ENCODE measurements around the gene TWIST2.

Gene TWIST2

GRCh38 chr2:238892796-238893195, 44.9 kb downstream of the TWIST2 start:
- no peaks in the 10 kb centered on the region for H4K20me1 ChIP-seq (ENCODE audit: insufficient read depth, low read length)
- no peak overlapping the region for H3K27ac ChIP-seq (ENCODE audit: low read depth, low read length, poor library complexity, severe bottlenecking)
- no peaks in the 10 kb centered on the region for H3K27me3 ChIP-seq (ENCODE audit: insufficient read depth, low read length)
- no peaks in the 10 kb centered on the region for H3F3A ChIP-seq (ENCODE audit: insufficient read depth, low read length)
- H2AFZ ChIP-seq (ENCODE audit: low read length) = no peak overlapping the region
- H3K79me2 ChIP-seq (ENCODE audit: insufficient read depth, low read length) = no peaks in the 10 kb centered on the region
- H3K4me1 ChIP-seq (ENCODE audit: insufficient read depth, low read length, severe bottlenecking) = no peaks in the 10 kb centered on the region
- H3K4me2 ChIP-seq (ENCODE audit: low read length) = no peak overlapping the region
- no peaks in the 10 kb centered on the region for H3K36me3 ChIP-seq (ENCODE audit: insufficient read depth, low read length)
- no peak overlapping the region for H3K4me3 ChIP-seq (ENCODE audit: low read depth, low read length, poor library complexity, severe bottlenecking)
- H3K9ac ChIP-seq (ENCODE audit: low read length) = no peak overlapping the region
- no peaks in the 10 kb centered on the region for H3K9me2 ChIP-seq (ENCODE audit: low read depth, low read length)
- no peaks in the 10 kb centered on the region for H3K9me3 ChIP-seq (ENCODE audit: low read length)
- TF ChIP-seq CTCF (IDR thresholded peaks at IDR 0.05; ENCODE audit: low read length) (no peak), EZH2 (IDR thresholded peaks at IDR 0.05; ENCODE audit: borderline replicate concordance, low read length) (no peak)

GRCh38 chr2:238893349-238894000, 45.6 kb downstream of the TWIST2 start:
- Histone ChIP-seq H3F3A (ENCODE audit: insufficient read depth, low read length) (no peaks in the 10 kb centered on the region), H3K27ac (ENCODE audit: low read depth, low read length, poor library complexity, severe bottlenecking) (no peak overlapping the region), H3K9ac (ENCODE audit: low read length) (no peak overlapping the region), H3K9me3 (ENCODE audit: low read length) (no peaks in the 10 kb centered on the region), H3K36me3 (ENCODE audit: insufficient read depth, low read length) (no peaks in the 10 kb centered on the region), H3K4me1 (ENCODE audit: insufficient read depth, low read length, severe bottlenecking) (no peaks in the 10 kb centered on the region), H3K79me2 (ENCODE audit: insufficient read depth, low read length) (no peaks in the 10 kb centered on the region), H3K4me2 (ENCODE audit: low read length) (no peak overlapping the region), H3K27me3 (ENCODE audit: insufficient read depth, low read length) (no peaks in the 10 kb centered on the region), H2AFZ (ENCODE audit: low read length) (no peak overlapping the region), H3K4me3 (ENCODE audit: low read depth, low read length, poor library complexity, severe bottlenecking) (no peak overlapping the region), H3K9me2 (ENCODE audit: low read depth, low read length) (no peaks in the 10 kb centered on the region), H4K20me1 (ENCODE audit: insufficient read depth, low read length) (no peaks in the 10 kb centered on the region)
- no peak for TF ChIP-seq CTCF (IDR thresholded peaks at IDR 0.05; ENCODE audit: low read length)
- TF ChIP-seq EZH2 (IDR thresholded peaks at IDR 0.05; ENCODE audit: borderline replicate concordance, low read length) = no peak

GRCh38 chr2:238894226-238894949, 46.5 kb downstream of the TWIST2 start:
- Histone ChIP-seq H3K4me2 (ENCODE audit: low read length) (no peak overlapping the region), H3F3A (ENCODE audit: insufficient read depth, low read length) (no peaks in the 10 kb centered on the region), H3K79me2 (ENCODE audit: insufficient read depth, low read length) (no peaks in the 10 kb centered on the region), H3K27ac (ENCODE audit: low read depth, low read length, poor library complexity, severe bottlenecking) (no peak overlapping the region), H3K9me2 (ENCODE audit: low read depth, low read length) (no peaks in the 10 kb centered on the region), H3K4me3 (ENCODE audit: low read depth, low read length, poor library complexity, severe bottlenecking) (no peak overlapping the region), H2AFZ (ENCODE audit: low read length) (no peak overlapping the region), H3K4me1 (ENCODE audit: insufficient read depth, low read length, severe bottlenecking) (no peaks in the 10 kb centered on the region), H3K9ac (ENCODE audit: low read length) (no peak overlapping the region), H3K9me3 (ENCODE audit: low read length) (no peaks in the 10 kb centered on the region), H3K27me3 (ENCODE audit: insufficient read depth, low read length) (no peaks in the 10 kb centered on the region), H4K20me1 (ENCODE audit: insufficient read depth, low read length) (no peaks in the 10 kb centered on the region), H3K36me3 (ENCODE audit: insufficient read depth, low read length) (no peaks in the 10 kb centered on the region)
- TF ChIP-seq EZH2 (IDR thresholded peaks at IDR 0.05; ENCODE audit: borderline replicate concordance, low read length) (no peak), CTCF (IDR thresholded peaks at IDR 0.05; ENCODE audit: low read length) (no peak)

All from OCI-LY1 (cell line).